DMS79 treated with DMSO at 0.1 percent for 48 hours (cell line): Measurements from ENCODE around the gene SEC23B.
"Not testable (repeated sequence)": the region's sequence is repeated elsewhere in the genome, so short reads cannot be mapped to it uniquely, and the experiment has no call there.

ENCODE experiments used
- DNase-seq: peaks from one replicate; lab custom pipeline; 2025; lab: John Stamatoyannopoulos, UW

Gene SEC23B

GRCh38 chr20:18507218-18508191, at the start of gene SEC23B:
TSS of gene SEC23B (plus strand) at chr20:18507940. CDS start at chr20:18510836, 2,896 bp downstream.
- peak; percentile 96 for DNase-seq

GRCh38 chr20:18465536-18466200, 42.1 kb upstream of the SEC23B start:
- DNase-seq, result no peak

- no peak for DNase-seq
Observed at GRCh38 chr20:18466574-18466893, 41.2 kb upstream of the SEC23B start.

GRCh38 chr20:18466894-18467730, 40.6 kb upstream of the SEC23B start, which contains the start of the genes DZANK1 and POLR3F:
TSS of gene DZANK1 (minus strand) at chr20:18467030. CDS start at chr20:18465358, 1,672 bp downstream.
TSS of gene POLR3F (plus strand) at chr20:18467390. CDS start at chr20:18467507, 117 bp downstream.
- DNase-seq, result peak; percentile 88

- no peak for DNase-seq
Observed at GRCh38 chr20:18477218-18477617, 30.5 kb upstream of the SEC23B start.

- DNase-seq, result no peak
Observed at GRCh38 chr20:18477821-18478220, 29.9 kb upstream of the SEC23B start.

GRCh38 chr20:18481596-18481995, 26.1 kb upstream of the SEC23B start:
- DNase-seq, result no peak

- DNase-seq, result no peak
Observed at GRCh38 chr20:18488301-18488700, 19.4 kb upstream of the SEC23B start.

GRCh38 chr20:18496042-18496441, 11.7 kb upstream of the SEC23B start:
- peak; percentile 56 for DNase-seq

GRCh38 chr20:18496740-18497592, 10.8 kb upstream of the SEC23B start, which contains the start of gene RBBP9:
TSS of gene RBBP9 (minus strand) at chr20:18497225. CDS start at chr20:18497167, 58 bp downstream.
- DNase-seq, result peak; percentile 70

- no peak for DNase-seq
Observed at GRCh38 chr20:18497603-18498002, 10.1 kb upstream of the SEC23B start.

- DNase-seq, result not testable (repeated sequence)
Observed at GRCh38 chr20:18501672-18502071, 6.1 kb upstream of the SEC23B start.

GRCh38 chr20:18504479-18505060, 3.2 kb upstream of the SEC23B start:
- DNase-seq, result no peak

GRCh38 chr20:18506744-18507143, 996 bp upstream of the SEC23B start:
- DNase-seq, result no peak

- no peak for DNase-seq
Observed at GRCh38 chr20:18511571-18511970, 3.8 kb downstream of the SEC23B start.

- no peak for DNase-seq
Observed at GRCh38 chr20:18513208-18513607, 5.5 kb downstream of the SEC23B start.

GRCh38 chr20:18514127-18514526, 6.4 kb downstream of the SEC23B start:
- DNase-seq, result no peak

- no peak for DNase-seq
Observed at GRCh38 chr20:18515973-18516372, 8.2 kb downstream of the SEC23B start.

GRCh38 chr20:18522066-18522465, 14.3 kb downstream of the SEC23B start:
- not testable (repeated sequence) for DNase-seq

GRCh38 chr20:18523066-18523465, 15.3 kb downstream of the SEC23B start:
- DNase-seq, result no peak

GRCh38 chr20:18524646-18525045, 16.9 kb downstream of the SEC23B start:
- DNase-seq, result no peak
